GM18526 (cell line): ENCODE data around the gene AGER.

Source experiments
- POLR2A ChIP-seq: IDR thresholded peaks from 3 replicates; pipeline ENCODE4 v1.6.1; 2011; ENCODE audit not compliant: insufficient read length; ENCODE audit errors: extremely low read depth

Gene AGER

DNA sequence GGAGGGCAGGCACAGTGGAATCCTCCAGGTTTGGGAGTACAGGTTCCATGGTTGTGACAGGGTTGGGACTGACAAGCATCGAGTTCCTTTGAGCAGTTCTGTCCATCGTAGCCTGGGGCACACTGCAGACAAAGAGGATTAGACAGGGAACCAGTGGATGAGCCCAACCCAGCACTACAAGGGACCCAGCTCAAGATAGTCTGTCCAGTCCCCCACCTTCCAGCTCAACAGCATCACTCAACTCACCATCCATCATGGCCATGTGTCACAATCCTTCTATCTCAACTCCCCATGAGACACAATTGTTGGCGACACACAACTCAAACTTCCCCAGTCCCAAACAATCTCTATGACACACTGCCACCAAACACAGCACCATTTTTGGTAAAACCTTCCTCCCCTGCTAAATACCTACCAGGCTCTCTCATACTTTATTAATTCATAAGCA, 20.2 kb upstream of the AGER start:
- no peak for TF ChIP-seq POLR2A

DNA sequence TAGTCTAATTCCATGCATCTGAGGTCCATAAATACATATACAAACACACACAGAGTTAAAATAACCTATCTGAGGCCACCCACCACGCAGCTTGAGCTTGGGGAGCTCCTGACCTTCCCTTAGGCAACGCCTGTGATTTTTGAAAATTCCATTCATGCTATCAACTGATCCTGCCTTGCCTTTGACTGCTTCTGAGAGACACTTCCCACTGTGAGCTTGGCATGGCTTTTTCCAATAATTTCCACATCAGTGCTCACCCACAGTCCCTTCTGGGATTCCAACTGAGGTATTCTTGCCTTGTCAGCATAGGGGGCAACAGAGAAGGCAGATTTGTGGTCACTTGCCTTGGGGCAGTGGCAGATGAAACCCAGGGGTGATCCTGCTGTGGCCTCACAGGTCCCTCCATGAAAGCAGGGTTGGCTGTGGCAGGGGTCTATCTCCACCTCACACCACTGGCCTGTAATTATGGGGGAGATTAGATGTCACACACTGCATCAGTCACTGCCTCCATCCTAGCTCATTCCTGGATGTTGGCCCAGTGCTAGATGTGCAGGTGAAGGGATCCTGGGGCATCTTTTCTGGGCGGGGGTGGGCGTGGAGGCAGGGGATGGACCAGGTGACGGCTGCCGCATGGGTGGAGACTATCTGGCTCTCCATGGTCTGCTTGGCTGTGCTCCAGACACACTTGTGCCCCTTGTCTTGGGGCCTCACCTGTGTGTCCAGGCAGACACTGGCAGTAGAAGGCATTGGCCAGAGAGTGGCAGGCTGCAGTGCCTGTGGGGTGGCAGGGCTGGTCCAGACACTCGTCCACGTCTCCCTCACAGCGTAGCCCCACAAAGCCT, 19.6 kb upstream of the AGER start:
- no peak for TF ChIP-seq POLR2A

DNA sequence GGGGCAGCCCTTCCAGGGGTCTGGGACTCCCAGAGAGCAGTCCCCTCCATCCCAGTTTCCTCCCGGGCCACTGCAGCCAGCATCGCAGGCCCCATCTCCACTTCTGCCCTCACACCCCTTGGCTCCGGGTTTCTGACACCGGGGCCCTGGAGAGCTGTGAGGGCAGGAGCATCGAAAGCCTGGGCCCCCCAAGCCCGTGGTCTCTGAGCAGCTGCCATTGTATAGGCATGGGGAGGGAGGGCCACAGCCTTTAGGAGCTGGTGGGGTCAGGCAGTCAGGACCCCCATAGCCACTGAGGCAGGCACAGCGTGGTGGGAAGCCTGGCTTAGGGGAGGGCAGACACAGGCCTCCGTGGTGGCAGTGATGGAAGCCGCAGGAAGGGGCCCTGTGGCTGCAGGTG, 18.1 kb upstream of the AGER start:
- no peak for TF ChIP-seq POLR2A

DNA sequence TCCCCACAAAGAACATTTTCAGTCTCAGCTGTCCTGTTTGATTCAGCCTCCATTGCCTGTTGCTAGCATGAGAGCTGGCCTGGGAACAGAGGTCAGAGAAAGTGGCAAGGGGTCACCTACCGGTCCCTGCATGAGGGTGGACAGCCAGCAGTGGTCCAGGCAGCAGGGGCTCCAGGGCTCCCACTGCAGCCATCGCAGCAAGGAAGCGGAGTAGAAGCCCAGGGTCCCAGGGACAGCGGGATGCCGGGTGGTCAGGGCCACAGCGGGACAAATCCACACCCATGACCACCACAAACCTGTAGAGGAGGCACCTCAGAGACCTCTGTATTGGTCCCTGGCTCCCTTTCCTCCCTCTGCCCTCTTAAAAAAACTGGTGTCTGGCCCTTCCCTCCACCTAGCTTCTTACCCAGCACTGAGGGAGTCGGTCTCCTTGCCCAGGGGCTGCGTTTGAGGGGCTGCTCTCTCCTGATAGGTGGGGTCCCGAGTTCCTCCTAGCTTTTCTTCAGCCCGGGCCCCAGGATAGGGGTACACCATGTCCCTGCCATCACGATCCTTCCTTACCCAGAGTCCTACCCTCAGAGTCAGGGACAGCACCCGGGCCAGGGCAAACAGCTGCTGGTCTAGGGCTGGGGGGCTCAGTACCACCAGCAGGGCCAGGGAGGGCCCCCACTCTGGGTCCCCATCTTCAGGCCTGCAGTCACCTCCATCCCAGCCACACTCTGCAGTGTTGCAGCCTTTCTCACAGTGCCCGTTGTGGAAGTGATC, 16.8 kb upstream of the AGER start:
- TF ChIP-seq POLR2A, result no peak

DNA sequence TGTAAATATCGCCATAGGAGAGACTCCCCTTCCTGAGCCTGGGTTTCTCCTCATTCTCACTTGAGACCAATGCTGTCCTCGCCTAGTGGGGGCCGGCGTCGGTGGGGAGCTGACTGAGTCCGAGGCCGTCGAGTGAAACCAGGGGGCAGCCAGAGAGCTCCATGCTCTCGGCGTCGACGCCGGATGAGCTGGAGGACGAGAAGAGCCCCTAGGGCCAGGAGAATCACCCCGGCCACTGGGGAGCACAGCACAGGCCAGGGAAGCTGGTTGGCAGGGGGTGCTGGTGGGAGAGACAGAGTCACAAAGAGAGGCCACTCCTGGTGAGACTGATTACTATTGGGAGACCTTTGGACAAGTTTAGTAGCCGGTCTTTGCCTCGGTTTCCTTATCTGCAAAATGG, 14.8 kb upstream of the AGER start:
- no peak for TF ChIP-seq POLR2A

DNA sequence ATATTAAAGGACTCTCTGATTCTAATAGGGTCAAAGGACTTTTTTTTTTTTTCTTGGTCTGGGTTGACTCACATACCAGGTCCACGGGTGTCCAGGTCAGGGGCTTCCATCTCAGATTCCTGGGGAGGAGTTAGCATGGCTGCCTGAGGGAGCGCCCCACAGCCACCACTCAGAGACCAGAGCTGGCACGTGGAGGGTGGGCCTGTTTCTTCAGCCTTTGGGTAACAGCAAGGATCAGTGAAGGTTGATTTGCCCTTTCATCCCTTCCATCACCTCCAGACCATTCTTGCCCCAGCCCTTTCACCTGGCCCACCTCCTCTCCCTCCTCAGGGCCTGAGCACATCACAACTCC, 14.3 kb upstream of the AGER start:
- no peak for TF ChIP-seq POLR2A

DNA sequence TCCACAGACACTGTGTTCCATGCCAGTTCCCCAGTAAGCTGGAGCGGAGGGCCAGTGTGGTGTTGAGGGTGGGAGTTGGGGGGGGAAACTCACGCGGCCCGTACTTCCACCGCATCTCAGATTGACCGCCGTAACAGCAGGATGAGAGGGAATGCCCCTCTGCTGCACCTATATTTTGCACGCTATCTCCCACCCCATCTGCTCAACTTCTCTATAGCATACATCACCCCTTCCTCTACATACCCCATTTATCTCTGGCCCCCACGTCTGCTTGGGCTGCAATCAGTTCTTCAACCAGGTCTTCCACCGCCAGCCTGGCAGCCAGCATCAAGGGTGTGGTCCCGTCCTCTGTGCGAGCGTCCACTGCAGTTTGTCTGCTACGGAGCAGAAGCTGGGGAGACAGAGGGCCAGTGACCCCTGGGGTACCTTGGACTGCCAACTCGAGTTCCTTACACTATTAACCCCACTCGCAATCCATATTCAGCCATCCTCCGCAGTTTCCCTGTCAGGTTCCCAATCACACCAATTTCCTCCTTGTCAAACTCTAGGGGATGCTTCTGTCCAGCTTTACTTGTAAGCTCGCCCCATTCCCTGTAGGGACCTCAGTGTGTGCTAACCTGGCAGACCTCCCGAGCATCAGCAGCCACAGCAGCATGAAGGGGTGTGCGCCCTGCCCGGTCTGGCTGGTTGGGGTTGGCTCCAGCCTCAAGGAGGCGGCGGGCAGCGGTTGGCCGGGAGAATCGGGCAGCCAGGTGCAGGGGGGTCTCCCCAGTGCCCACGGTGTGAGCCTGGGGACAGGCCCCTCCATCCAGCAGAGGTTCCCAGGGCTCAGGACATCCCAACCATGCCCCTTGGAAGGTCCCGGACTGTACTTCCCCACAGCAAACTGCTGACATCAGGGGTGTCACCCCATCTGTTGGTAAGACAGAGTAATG, 12.9 kb upstream of the AGER start:
- TF ChIP-seq POLR2A, result no peak

DNA sequence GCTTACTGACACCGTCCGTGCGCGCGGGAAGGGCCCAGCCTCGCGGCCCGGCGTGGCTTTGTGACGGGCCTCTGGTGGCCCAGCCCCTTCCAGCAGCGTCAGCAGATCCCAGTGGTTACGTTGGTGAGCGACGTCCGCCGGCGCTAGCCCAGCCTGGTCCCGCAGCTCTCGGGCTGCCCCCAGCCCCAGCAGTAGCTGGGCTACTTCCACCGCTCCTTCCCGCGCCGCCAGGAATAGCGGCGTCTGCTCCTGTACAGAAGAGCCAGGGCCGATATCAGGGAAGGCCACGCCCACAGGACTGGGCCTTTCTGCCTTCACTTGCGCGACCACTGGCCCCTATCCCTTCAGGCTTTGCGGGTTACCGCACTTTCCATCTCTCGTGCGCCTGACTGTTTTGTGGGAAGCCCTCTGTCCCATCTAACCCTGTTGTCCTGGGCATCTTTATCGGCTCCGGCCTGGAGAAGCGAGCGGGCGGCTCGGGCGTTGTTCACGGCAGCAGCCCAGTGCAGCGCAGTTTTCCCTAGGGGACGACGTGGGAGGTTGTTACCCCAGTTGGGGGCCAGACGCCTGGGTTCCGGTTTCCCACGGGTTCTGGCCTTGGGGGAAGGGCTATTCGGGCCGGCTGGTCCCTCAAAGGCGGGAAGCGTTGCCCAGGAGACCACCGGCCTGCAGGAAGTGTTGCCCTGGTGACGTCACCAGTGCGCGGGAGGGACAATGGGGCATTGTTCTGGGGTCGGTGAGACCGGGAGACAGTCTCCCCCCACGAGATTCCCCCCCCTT, 12.0 kb upstream of the AGER start:
- TF ChIP-seq POLR2A, result peak; percentile 91

DNA sequence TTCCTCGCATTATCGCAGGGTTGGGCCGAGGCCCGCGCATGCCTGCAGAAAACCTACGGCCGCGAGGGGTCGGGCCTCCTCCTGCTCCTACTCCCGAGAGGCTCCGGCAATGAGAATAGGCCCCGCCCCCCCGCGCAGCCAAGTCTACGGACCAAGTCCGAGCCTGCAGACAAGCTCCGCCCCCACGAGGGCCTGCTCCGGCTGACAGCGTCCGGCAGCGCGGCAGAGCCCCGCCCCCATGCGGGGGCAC, 11.5 kb upstream of the AGER start:
- TF ChIP-seq POLR2A, result no peak

DNA sequence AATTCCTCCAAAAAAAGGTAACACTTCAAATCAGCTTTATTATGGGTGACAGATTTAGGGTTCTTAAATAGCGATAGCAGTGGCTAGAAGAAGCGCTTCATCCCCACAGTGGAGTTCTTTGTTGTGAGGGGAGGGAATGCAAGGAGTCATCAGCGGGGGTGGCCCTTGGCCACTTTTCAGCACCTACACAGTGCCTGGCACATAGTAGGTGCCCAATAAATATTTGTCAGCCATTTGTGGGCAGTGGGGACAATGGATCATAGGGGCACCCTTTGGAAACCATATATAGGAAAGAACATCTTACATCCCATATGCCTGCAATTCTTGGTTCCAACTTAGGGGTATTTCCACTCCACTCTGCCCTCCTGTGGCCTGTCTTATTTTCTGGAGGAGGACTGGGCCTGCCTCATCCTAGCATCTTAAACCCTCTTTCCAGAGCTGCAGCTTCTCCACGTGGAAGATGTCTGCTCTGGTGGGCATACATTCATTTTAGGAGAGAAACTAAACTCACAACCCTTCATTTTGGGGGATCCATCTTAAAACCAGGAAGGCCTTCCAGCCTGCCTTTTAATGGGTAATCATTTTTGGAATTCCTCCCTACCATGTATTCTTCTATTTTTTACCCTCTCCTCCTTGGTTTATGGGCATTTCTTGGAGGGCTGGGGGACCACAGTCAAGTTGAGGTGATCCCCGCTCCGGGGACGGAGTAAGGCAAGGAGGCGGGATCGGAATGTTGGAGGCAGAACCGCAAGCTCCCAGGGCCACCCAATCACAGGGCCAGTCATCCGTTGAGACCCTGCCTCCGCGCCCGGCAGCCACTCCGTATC, 11.0 kb upstream of the AGER start:
- TF ChIP-seq POLR2A, result peak; percentile 62

DNA sequence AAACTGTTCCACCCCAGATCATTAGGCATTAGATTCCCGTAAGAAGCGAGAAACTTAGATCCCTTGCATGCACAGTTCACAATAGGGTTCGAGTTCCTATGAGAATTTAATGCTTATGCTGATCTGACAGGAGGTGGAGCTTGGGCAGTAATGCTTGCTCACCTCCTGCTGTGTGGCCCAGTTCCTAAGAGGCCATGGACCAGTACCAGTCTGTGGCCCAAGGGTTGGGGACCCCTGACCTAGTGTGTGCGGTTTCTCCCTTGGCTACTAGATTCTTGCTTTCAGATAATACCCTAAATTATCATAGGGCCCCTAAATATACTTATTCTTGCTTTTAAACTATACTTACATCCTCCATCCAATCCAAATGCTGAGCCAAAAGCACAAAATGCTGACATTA, 10.3 kb upstream of the AGER start:
- no peak for TF ChIP-seq POLR2A

DNA sequence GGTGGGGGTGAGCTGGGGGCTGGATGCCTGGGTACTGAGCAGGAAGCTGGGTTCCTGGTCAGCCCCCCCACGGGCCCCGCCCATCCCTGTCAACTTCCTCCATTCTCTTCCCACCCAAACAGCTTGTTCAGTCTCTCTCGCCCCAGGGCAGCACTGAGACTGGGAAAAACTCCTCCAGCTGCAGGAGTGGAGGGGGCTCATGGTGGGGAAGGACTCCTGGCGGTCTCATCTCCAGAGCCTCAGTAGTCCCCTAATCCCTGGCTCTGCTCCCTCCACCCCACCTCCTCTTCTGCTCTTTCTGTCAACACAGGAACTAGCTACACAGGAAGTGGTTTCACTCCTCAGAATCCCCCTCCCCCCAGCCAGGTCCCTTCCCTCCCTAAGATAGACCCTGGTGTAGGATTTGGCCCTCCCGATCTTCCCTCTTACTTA, 8.6 kb upstream of the AGER start, which contains the start of gene GPSM3:
TSS of gene GPSM3 (minus strand) at position 36 of the 432 bp plus-strand sequence. CDS start 130 bp downstream, outside the sequence.
- TF ChIP-seq POLR2A, result peak; percentile 49

DNA sequence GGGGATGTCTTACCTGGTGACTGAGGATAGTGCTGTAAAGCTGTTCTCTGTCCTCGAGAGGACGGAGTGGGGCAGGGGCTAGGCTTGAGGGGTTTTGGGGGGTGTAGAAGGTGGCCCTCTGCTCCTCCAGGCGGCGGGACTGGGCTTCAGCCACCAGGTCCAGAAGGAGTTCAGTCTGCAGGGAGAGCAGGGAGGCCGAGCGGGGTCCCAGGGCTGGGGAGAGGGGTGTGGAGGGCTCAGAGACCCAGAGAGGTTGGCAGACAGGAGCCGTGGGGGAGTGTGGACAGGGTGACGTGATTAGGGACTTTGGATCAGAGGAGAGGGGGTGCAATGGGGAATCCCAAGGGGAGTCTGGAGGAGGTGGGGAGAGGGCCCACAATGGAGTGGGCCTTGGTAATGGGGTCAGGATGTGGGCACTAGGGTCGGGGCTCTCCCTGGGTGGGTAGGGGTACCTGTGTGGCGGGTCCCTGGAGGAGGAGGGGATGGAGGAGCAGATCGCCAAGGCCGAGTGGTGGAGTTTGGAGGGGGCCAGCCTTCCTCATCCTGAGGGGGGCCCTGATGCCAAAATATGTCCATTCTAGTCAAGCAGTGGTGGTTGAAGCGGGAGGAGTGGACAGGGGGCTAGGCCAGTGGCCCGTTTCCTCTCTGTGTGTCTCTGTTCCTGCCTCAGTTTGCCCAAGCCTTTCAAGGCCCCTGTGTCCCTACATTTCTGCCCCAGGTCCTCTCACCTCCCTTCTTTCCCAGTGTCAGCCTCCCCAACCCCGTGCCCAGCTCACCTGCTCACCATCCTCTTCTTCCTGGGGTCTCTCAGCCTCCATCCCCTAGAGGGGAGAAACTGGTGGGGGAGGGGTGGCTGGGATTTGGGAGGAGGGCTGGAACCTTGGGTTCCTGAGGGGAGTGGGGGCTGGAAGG, 7.9 kb upstream of the AGER start:
- TF ChIP-seq POLR2A, result no peak
